Central memory CD8-positive, alpha-beta T cell (primary cell): ENCODE results near the gene PRKCH.

Experiments
- ATAC-seq: fragments of 150-1000 bp; cut with Tn5 transposase; replicated peaks from 2 replicates; pipeline ENCODE4 v1.10.0; 2022; ENCODE audit warnings: mild to moderate bottlenecking, moderate FRiP score, moderate number of reproducible peaks; ENCODE audit not compliant: poor library complexity, severe bottlenecking; ENCODE audit errors: extremely low read depth
- DNase-seq, 2 donors: peaks; one replicate each; pipeline ENCODE4 v3.0.0; 2021; ENCODE audit warnings: low spot score in 2 of 2
- H3K27ac Mint-ChIP-seq: one replicate; pipeline ENCODE4 v1.8.0; 2022; ENCODE audit warnings: low read depth, mild to moderate bottlenecking, moderate library complexity, mixed read lengths
- H3K27me3 Mint-ChIP-seq: one replicate; pipeline ENCODE4 v1.8.0; 2022; ENCODE audit warnings: mixed read lengths
- H3K36me3 Mint-ChIP-seq: one replicate; pipeline ENCODE4 v1.8.0; 2022; ENCODE audit warnings: mild to moderate bottlenecking, moderate library complexity, mixed read lengths; ENCODE audit not compliant: insufficient read depth
- H3K4me1 Mint-ChIP-seq: one replicate; pipeline ENCODE4 v1.8.0; 2022; ENCODE audit warnings: mixed read lengths
- H3K4me3 Mint-ChIP-seq: one replicate; pipeline ENCODE4 v1.8.0; 2022; ENCODE audit warnings: mild to moderate bottlenecking, moderate library complexity, mixed read lengths
- H3K9me3 Mint-ChIP-seq: one replicate; pipeline ENCODE4 v1.8.0; 2022; ENCODE audit warnings: mixed read lengths

The PRKCH gene

DNA sequence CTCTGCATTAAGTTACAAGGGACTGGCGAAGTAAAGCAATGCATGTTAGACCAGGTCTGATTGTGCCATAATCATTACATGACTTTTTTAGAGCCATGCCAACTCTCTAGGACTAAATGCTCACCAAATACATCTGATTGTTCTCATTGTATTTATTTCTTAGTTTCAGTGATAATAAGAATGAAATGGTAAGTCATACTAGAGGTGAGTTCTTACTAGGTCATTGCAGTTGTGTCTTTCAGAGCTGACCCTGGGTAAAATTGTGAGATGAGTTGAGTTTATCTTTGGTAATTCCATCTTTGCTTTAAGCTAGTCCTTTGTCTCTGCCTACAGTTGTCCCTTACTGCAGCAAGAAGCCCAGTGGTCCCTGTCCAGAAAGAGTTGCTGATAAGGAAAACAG lies 73.2 kb downstream of the PRKCH start:
- Mint-ChIP-seq H3K4me1 (peaks cover 52% of the 10 kb centered on the region), H3K36me3 (peaks cover 36% of the 10 kb centered on the region), H3K9me3 (no peaks in the 10 kb centered on the region), H3K4me3 (peak overlapping the region; percentile 58), H3K27ac (no peak overlapping the region), H3K27me3 (no peaks in the 10 kb centered on the region)
- DNase-seq: no peak
- no peak for ATAC-seq

DNA sequence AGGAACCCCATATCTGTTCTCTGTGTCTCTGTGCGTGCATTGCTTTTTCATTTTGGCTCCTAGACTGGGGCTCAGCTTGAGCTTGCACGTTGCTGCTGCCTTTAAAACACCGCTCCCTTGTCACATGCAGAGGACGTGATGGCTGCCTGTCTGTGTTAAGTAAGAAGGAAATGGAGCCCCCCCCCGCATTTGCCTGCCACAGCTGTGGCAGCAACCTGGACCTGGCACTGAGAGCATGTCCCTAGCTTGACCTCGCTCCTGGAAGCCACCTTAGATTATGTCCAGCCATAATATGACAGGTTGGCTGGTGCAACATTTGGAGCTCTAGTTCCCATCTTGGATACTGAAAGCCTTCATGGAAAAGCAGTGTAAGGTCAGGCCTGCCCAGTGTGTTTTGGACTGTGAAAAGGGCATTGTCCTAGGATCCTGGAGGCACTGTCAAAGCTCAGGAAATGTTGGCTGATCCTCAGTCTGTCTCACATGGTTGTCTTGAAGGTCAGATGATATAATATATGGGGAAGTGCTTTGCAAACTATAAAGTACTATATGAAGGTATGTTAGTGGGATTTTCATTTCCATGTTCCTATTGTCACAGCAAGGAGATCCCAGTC lies 73.8 kb downstream of the PRKCH start:
- Mint-ChIP-seq H3K9me3 (no peaks in the 10 kb centered on the region), H3K27ac (peak overlapping the region; percentile 92), H3K4me3 (peak overlapping the region; percentile 28), H3K36me3 (peaks cover 37% of the 10 kb centered on the region), H3K27me3 (no peaks in the 10 kb centered on the region), H3K4me1 (peaks cover 56% of the 10 kb centered on the region)
- DNase-seq: no peak
- ATAC-seq: no peak

DNA sequence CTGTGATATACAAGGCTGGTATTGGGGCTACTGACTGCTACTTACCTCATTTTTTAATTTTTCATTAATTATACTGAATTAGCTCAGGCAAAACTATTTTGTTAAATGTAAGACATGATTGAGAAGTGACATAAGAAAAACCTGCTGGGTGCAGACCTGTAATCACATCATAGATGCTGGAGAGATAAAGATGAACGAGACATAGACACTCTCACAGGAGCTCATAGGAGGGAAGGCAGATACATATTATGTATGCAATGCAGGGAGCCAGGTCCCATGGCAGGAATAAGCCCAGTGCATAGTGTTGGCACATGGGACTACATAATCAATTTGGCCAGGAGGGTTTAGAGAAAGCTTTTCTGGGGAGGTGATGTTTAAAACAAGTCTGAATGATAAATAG lies 74.9 kb downstream of the PRKCH start:
- Mint-ChIP-seq H3K27ac (peak overlapping the region; percentile 92), H3K4me3 (peak overlapping the region; percentile 61), H3K4me1 (peaks cover 67% of the 10 kb centered on the region), H3K27me3 (no peaks in the 10 kb centered on the region), H3K9me3 (no peaks in the 10 kb centered on the region), H3K36me3 (peaks cover 40% of the 10 kb centered on the region)
- peak; percentile 15 for ATAC-seq
- no peak for DNase-seq

DNA sequence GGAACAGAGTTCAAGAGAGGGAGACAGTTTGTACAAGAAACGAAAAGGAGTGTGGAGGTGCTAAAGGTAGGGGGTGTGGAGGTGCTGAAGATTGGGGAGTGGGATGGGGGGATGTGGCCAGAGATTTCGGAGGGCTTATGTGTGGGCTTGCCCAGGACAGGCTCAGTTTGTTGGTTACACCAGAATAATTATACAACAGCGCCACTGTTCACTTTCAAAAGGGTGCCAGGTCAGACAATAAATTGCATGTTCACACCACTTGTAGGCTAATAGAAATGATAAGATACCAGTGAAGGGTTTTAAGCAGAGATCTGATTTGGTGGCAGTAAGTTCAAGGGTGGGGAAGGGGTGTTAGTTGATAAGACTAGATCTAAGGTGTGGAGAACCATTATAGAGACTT lies 75.3 kb downstream of the PRKCH start:
- Mint-ChIP-seq H3K4me3 (peak overlapping the region; percentile 61), H3K27me3 (no peaks in the 10 kb centered on the region), H3K36me3 (peaks cover 37% of the 10 kb centered on the region), H3K27ac (peak overlapping the region; percentile 92), H3K4me1 (peaks cover 71% of the 10 kb centered on the region), H3K9me3 (no peaks in the 10 kb centered on the region)
- ATAC-seq (peak; percentile 22), DNase-seq (no peak)

DNA sequence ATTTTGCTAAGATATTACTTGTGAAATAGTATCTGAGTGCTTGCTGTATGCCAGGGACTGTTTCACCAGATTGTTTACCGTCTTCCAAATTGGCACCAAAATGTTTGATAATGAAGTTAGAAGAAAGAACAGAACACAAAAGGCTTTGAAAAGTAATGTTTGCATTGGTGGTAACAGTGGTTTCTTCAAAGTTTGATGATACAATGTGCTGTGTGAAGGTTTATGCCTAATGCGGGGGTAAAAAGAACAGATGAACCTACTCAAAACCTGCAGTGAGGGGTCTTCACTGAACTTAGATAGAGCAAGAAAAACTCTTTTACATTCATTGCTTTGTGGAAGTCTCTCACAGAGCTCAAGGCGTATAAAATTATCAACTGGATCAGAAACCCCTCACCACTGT lies 76.2 kb downstream of the PRKCH start:
- no peak for DNase-seq
- Mint-ChIP-seq H3K4me3 (peak overlapping the region; percentile 61), H3K9me3 (no peaks in the 10 kb centered on the region), H3K4me1 (peaks cover 75% of the 10 kb centered on the region), H3K27ac (peak overlapping the region; percentile 92), H3K36me3 (peaks cover 34% of the 10 kb centered on the region), H3K27me3 (no peaks in the 10 kb centered on the region)
- no peak for ATAC-seq

DNA sequence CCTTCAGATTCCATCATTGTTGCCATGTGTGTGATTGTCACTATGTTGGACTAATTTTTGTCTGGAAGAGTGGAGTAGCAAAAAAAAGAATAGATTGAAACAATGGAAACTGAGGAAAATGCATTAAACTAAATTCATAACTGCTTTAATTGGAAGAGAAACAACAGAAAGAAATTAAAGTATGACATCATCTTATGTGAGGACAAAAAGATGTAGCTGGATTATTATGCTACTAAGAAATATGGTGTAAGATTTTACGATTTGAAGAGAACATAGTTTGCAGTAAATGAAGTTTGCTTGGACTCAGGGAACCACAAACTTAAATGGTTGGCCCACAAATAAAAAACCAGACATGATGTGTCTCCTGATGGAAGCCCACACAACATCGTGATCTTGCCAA lies 76.8 kb downstream of the PRKCH start:
- H3K27ac Mint-ChIP-seq: peak overlapping the region; percentile 92
- H3K36me3 Mint-ChIP-seq: peaks cover 28% of the 10 kb centered on the region
- H3K4me1 Mint-ChIP-seq: peaks cover 75% of the 10 kb centered on the region

DNA sequence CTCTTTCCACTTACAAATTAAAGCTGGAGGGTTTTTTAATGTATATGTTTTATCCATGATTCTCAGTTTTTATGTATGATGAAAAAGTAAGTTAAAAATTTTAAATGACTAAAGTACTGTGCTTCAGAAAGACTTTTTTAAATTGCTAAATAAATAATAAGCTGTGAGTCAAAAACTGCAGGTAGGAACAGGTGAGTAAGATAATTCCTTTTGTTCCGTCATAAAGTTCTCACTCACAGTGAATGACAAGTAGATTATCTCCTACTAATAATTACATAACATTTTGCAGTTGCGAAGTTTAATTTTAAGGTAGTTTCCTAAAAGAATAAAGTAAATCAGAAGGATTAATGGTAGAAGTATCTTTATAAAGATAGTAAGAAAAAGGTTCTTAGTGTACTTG lies 78.0 kb downstream of the PRKCH start:
- Mint-ChIP-seq H3K27ac (no peak overlapping the region), H3K27me3 (no peaks in the 10 kb centered on the region), H3K9me3 (no peaks in the 10 kb centered on the region), H3K4me1 (peaks cover 81% of the 10 kb centered on the region), H3K4me3 (no peak overlapping the region), H3K36me3 (peaks cover 24% of the 10 kb centered on the region)
- ATAC-seq: no peak
- DNase-seq: no peak

More for the DNA sequence above, 76.8 kb downstream of the PRKCH start:
- Mint-ChIP-seq H3K27me3 (no peaks in the 10 kb centered on the region), H3K4me3 (peak overlapping the region; percentile 61), H3K9me3 (no peaks in the 10 kb centered on the region)
- ATAC-seq: no peak
- no peak for DNase-seq

DNA sequence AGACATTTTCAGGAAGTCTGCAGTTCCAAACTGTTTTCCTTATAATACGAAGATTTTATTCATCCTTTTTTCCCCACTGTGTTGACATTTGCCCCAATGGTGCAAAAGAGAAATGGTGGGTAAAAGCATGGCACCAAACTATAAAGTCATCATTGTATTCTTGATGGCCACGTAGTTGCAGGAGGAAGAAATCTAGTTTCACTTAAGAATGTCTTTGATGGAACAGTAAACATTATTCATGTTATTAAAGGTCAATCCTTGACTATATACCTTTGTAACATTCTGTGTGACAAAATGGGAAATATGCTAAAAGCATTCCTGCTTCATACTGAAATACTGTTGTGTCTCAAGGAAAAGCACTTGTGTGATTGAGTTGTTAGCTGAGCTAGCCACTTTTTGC lies 80.1 kb downstream of the PRKCH start:
- no peak overlapping the region for H3K27ac Mint-ChIP-seq
- no peak for DNase-seq
- no peak for ATAC-seq
- H3K4me1 Mint-ChIP-seq: peaks cover 80% of the 10 kb centered on the region
- peak overlapping the region; percentile 46 for H3K4me3 Mint-ChIP-seq
- H3K36me3 Mint-ChIP-seq: peaks cover 23% of the 10 kb centered on the region
- no peaks in the 10 kb centered on the region for H3K9me3 Mint-ChIP-seq
- no peaks in the 10 kb centered on the region for H3K27me3 Mint-ChIP-seq

DNA sequence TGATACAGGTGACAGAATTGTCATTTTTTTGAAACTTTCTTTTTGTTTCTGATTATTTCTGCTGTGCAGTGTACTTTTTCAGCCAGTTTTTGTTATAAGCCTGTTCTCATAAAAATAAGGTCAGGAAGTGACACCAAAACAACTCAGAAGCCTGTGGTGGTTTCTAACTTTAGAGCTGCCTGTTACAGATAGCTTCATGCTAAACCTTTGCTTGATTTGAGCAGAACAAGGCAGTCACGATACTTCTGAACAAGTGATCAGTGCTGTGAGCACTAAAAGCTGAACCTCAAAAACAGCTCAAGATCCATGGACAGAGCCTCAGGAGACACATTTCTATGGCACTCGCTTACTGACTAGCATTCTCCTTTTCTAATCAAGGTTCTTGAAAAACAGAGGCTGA lies 82.0 kb downstream of the PRKCH start:
- DNase-seq: peak in 1 of 2 donors; percentile 32
- Mint-ChIP-seq H3K27me3 (no peaks in the 10 kb centered on the region), H3K9me3 (no peaks in the 10 kb centered on the region), H3K4me1 (peaks cover 78% of the 10 kb centered on the region), H3K4me3 (peak overlapping the region; percentile 39), H3K27ac (peak overlapping the region; percentile 70), H3K36me3 (peaks cover 24% of the 10 kb centered on the region)
- peak; percentile 82 for ATAC-seq

DNA sequence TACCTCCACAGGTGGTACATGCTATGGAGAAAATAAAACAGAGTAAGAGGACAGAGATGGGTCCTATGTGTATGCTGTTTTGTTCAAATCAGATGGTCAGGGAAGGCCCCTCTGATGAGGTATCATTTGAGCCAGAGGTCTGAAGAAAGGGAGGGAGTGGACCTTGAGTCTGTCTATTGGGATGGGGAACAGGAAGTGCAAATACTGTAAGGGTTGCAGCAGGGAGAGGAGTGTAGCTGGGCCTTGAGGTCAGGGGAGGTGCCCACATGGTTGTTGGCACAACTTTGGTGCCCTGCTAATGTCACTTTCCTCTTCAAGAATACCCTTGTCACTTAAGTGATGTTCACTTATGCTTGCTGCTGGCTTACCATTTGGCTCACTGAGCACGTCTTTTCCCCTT lies 83.3 kb downstream of the PRKCH start:
- Mint-ChIP-seq H3K4me1 (peaks cover 82% of the 10 kb centered on the region), H3K9me3 (no peaks in the 10 kb centered on the region), H3K27ac (peak overlapping the region; percentile 42), H3K27me3 (no peaks in the 10 kb centered on the region), H3K4me3 (peak overlapping the region; percentile 58), H3K36me3 (peaks cover 31% of the 10 kb centered on the region)
- ATAC-seq: no peak
- no peak for DNase-seq

DNA sequence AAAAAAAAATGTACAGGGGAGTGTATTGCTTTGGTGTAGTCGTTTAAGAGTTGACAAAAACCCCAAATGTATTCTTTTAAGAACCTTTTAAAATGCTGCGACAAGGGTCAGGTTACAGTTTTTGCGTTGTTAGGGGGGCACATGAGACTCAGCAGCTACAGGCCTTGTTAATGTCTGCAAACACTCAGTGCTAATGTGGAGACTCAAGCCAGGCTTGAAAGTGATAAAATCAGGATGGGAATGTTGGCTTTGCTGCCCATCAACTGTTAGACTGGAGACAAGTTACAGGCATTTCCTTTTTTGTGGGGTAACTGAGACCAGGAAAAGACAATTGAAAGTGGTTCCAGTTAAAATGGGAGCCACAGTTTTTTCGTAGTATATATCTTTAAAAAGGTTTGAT lies 84.8 kb downstream of the PRKCH start:
- Mint-ChIP-seq H3K4me1 (peaks cover 67% of the 10 kb centered on the region), H3K27ac (peak overlapping the region; percentile 65), H3K27me3 (no peaks in the 10 kb centered on the region), H3K36me3 (peaks cover 27% of the 10 kb centered on the region), H3K9me3 (no peaks in the 10 kb centered on the region), H3K4me3 (peak overlapping the region; percentile 56)
- DNase-seq (no peak), ATAC-seq (no peak)

DNA sequence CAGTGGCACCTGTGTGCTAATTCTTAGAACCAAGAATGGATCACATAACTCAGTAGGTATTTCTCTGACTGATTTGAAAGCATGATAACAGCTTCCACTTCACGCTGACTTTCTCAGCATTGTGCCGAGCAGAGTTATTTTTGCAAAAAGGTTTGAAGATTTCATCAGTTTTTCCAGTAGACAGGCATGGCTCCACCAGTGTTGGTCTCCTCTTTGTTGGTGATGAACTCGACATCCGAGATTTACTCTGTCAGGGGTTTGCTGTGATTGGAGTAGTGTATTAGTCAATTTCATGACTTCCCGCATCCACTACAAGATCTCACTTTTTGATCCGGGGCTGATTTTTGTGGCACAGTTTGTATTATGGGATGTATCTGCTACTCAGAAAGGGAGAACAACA lies 85.3 kb downstream of the PRKCH start:
- Mint-ChIP-seq H3K27me3 (no peaks in the 10 kb centered on the region), H3K36me3 (peaks cover 32% of the 10 kb centered on the region), H3K4me3 (peak overlapping the region; percentile 56), H3K27ac (peak overlapping the region; percentile 65), H3K4me1 (peaks cover 62% of the 10 kb centered on the region), H3K9me3 (no peaks in the 10 kb centered on the region)
- peak; percentile 26 for ATAC-seq
- DNase-seq: no peak

DNA sequence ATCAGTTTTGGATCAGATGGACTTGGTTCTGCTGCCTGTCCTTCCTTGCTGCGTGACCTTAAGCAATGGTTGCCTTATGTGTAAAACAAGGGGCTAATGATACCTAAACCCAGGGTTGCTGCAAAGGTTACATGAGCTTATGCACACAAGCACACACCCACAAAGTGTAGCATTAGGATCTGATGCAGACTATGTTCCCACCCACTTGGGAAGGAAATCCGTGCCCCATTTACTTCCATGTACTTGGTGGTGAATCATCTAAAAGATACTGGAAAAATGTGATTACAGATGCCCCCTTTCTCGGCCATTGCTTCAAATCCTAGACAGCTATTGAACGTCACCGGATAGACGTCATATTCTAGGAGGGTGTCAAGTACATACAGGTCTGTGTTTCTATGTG lies 87.1 kb downstream of the PRKCH start:
- peak overlapping the region; percentile 56 for H3K4me3 Mint-ChIP-seq
- ATAC-seq: no peak

More for the DNA sequence above, 87.1 kb downstream of the PRKCH start:
- H3K27ac Mint-ChIP-seq: peak overlapping the region; percentile 22
- H3K36me3 Mint-ChIP-seq: peaks cover 30% of the 10 kb centered on the region
- no peak for DNase-seq
- H3K4me1 Mint-ChIP-seq: peaks cover 56% of the 10 kb centered on the region
- no peaks in the 10 kb centered on the region for H3K27me3 Mint-ChIP-seq
- no peaks in the 10 kb centered on the region for H3K9me3 Mint-ChIP-seq
